Measurements from ENCODE around the gene HDAC10.
A peak's percentile ranks its signal among the peaks of the same experiment; 100 is the strongest.
"Not testable (repeated sequence)": the region's sequence is repeated elsewhere in the genome, so short reads cannot be mapped to it uniquely, and the experiment has no call there.

The HDAC10 gene

GRCh38 chr22:50213263-50213662 lies 37.8 kb downstream of the HDAC10 start:
- no peak for DNase-seq

- DNase-seq, result no peak
Measured at GRCh38 chr22:50211147-50211546, 39.9 kb downstream of the HDAC10 start.

GRCh38 chr22:50210378-50211139 lies 40.5 kb downstream of the HDAC10 start:
- DNase-seq, result no peak

GRCh38 chr22:50209893-50210292 lies 41.2 kb downstream of the HDAC10 start:
- peak; percentile 70 for DNase-seq

- no peak for DNase-seq
Measured at GRCh38 chr22:50208939-50209892, 41.8 kb downstream of the HDAC10 start.

GRCh38 chr22:50208430-50208938 lies 42.6 kb downstream of the HDAC10 start:
- DNase-seq, result no peak

- DNase-seq, result no peak
Measured at GRCh38 chr22:50207383-50208140, 43.5 kb downstream of the HDAC10 start.

- DNase-seq, result no peak
Measured at GRCh38 chr22:50206599-50206998, 44.5 kb downstream of the HDAC10 start.

- no peak for DNase-seq
Measured at GRCh38 chr22:50205781-50206569, 45.1 kb downstream of the HDAC10 start.

GRCh38 chr22:50204998-50205397 lies 46.1 kb downstream of the HDAC10 start:
- DNase-seq, result not testable (repeated sequence)

- no peak for DNase-seq
Measured at GRCh38 chr22:50204571-50204970, 46.5 kb downstream of the HDAC10 start.

- no peak for DNase-seq
Measured at GRCh38 chr22:50203288-50203687, 47.8 kb downstream of the HDAC10 start.

- no peak for DNase-seq
Measured at GRCh38 chr22:50202130-50202666, 48.9 kb downstream of the HDAC10 start.

- no peak for DNase-seq
Measured at GRCh38 chr22:50201191-50202129, 49.6 kb downstream of the HDAC10 start.

- DNase-seq, result peak; percentile 89
Measured at GRCh38 chr22:50200461-50201190, 50.4 kb downstream of the HDAC10 start, which contains the start of gene SELENOO. Gene SELENOO (plus strand): TSS chr22:50201011. CDS start chr22:50201037, 26 bp downstream.

GRCh38 chr22:50199829-50200460 lies 51.1 kb downstream of the HDAC10 start:
- no peak for DNase-seq

GRCh38 chr22:50199251-50199721 lies 51.8 kb downstream of the HDAC10 start:
- no peak for DNase-seq

- DNase-seq, result no peak
Measured at GRCh38 chr22:50198624-50199017, 52.4 kb downstream of the HDAC10 start.

Data from activated gamma-delta T cell treated with Interleukin-2 at 50 U/mL for 16 hours (primary cell).